ENCODE data around the gene ST6GAL1. TPM values are rescaled to one million over a fixed set of nuclear protein-coding genes. Genes with fewer than 3 reads are reported as not detected.

ST6GAL1 gene
- total RNA-seq, 1 experiment from 2014 or later, result 25.6 TPM

- Histone ChIP-seq H3F3A (ENCODE audit: insufficient read depth, low read depth) (no peaks in the 10 kb centered on the region; the same call in 1 of the 2 replicates), H3K79me2 (ENCODE audit: low read depth) (no peaks in the 10 kb centered on the region), H3K36me3 (ENCODE audit: low read depth) (no peaks in the 10 kb centered on the region), H3K4me3 (no peak overlapping the region), H3K4me1 (replicated peaks; ENCODE audit: insufficient read depth) (peaks cover 6% of the 10 kb centered on the region), H3K9me3 (ENCODE audit: insufficient read depth, low read depth) (no peaks in the 10 kb centered on the region), H3K27ac (no peak overlapping the region), H2AFZ (no peak overlapping the region), H3K9me2 (ENCODE audit: insufficient read depth) (no peaks in the 10 kb centered on the region), H4K20me1 (ENCODE audit: insufficient read depth) (no peaks in the 10 kb centered on the region), H3K27me3 (ENCODE audit: insufficient read depth, low read depth) (no peaks in the 10 kb centered on the region), H3K4me2 (no peak overlapping the region)
- no peak for DNase-seq
- CTCF ChIA-PET, result no interaction called here
- no peak for TF ChIP-seq EZH2 (IDR thresholded peaks at IDR 0.05; ENCODE audit: low read depth)
- TF ChIP-seq CTCF (conservative IDR thresholded peaks at IDR 0.05), result no peak
- intact Hi-C loops (cut with micrococcal nuclease; ENCODE audit: unreplicated experiment), result no loop called here
- POLR2A ChIA-PET (ENCODE audit: unreplicated experiment), result no interaction called here
- no TSS peak for BruUV-seq (replicated peaks)
Measured at GRCh38 chr3:186997061-186997460, 66.7 kb downstream of the ST6GAL1 start.

- H3K27me3 ChIP-seq (ENCODE audit: insufficient read depth, low read depth), result no peaks in the 10 kb centered on the region
- H3K9me3 ChIP-seq (ENCODE audit: insufficient read depth, low read depth), result no peaks in the 10 kb centered on the region
- no peaks in the 10 kb centered on the region for H3K9me2 ChIP-seq (ENCODE audit: insufficient read depth)
- H3F3A ChIP-seq (ENCODE audit: insufficient read depth, low read depth), result no peaks in the 10 kb centered on the region; the same call in 1 of the 2 replicates
- POLR2A ChIA-PET (ENCODE audit: unreplicated experiment), result no interaction called here
- no peak for DNase-seq
- no peaks in the 10 kb centered on the region for H3K36me3 ChIP-seq (ENCODE audit: low read depth)
- no peak overlapping the region for H2AFZ ChIP-seq
- TF ChIP-seq CTCF (conservative IDR thresholded peaks at IDR 0.05), result no peak
- TF ChIP-seq EZH2 (IDR thresholded peaks at IDR 0.05; ENCODE audit: low read depth), result no peak
- H3K79me2 ChIP-seq (ENCODE audit: low read depth), result no peaks in the 10 kb centered on the region
- no peaks in the 10 kb centered on the region for H4K20me1 ChIP-seq (ENCODE audit: insufficient read depth)
- H3K4me3 ChIP-seq, result no peak overlapping the region
- peaks cover 6% of the 10 kb centered on the region for H3K4me1 ChIP-seq (replicated peaks; ENCODE audit: insufficient read depth)
- intact Hi-C loops (cut with micrococcal nuclease; ENCODE audit: unreplicated experiment), result no loop called here
- no peak overlapping the region for H3K27ac ChIP-seq
- H3K4me2 ChIP-seq, result no peak overlapping the region
- BruUV-seq (replicated peaks), result no TSS peak
- CTCF ChIA-PET, result no interaction called here
Measured at GRCh38 chr3:186997473-186997939, 67.2 kb downstream of the ST6GAL1 start.

- Histone ChIP-seq H3K4me1 (replicated peaks; ENCODE audit: insufficient read depth) (peaks cover 6% of the 10 kb centered on the region), H3K27me3 (ENCODE audit: insufficient read depth, low read depth) (no peaks in the 10 kb centered on the region), H2AFZ (no peak overlapping the region), H3K79me2 (ENCODE audit: low read depth) (no peaks in the 10 kb centered on the region), H4K20me1 (ENCODE audit: insufficient read depth) (no peaks in the 10 kb centered on the region), H3K9me3 (ENCODE audit: insufficient read depth, low read depth) (no peaks in the 10 kb centered on the region), H3F3A (ENCODE audit: insufficient read depth, low read depth) (no peaks in the 10 kb centered on the region; the same call in 1 of the 2 replicates), H3K9me2 (ENCODE audit: insufficient read depth) (no peaks in the 10 kb centered on the region), H3K4me2 (no peak overlapping the region), H3K36me3 (ENCODE audit: low read depth) (no peaks in the 10 kb centered on the region), H3K4me3 (no peak overlapping the region), H3K27ac (no peak overlapping the region)
- POLR2A ChIA-PET (ENCODE audit: unreplicated experiment), result no interaction called here
- CTCF ChIA-PET, result no interaction called here
- BruUV-seq (replicated peaks), result no TSS peak
- no peak for DNase-seq
- TF ChIP-seq EZH2 (IDR thresholded peaks at IDR 0.05; ENCODE audit: low read depth) (no peak), CTCF (conservative IDR thresholded peaks at IDR 0.05) (no peak)
- intact Hi-C loops (cut with micrococcal nuclease; ENCODE audit: unreplicated experiment), result no loop called here
Measured at GRCh38 chr3:186998937-186999368, 68.6 kb downstream of the ST6GAL1 start.

All from PC-9 (cell line).